ENCODE results near the gene ZMYND12. TPM values are rescaled to one million over a fixed set of nuclear protein-coding genes. Genes with fewer than 3 reads are reported as not detected.

The ZMYND12 gene
- total RNA-seq, 2 experiments from 2014 or later: not detected

- no peak overlapping the region for H3K27ac ChIP-seq (ENCODE audit: low read depth, low read length, poor library complexity, severe bottlenecking)
- intact Hi-C loops (cut with micrococcal nuclease; ENCODE audit: unreplicated experiment): no loop called here
- no peaks in the 10 kb centered on the region for H3K9me3 ChIP-seq (ENCODE audit: low read length)
- no peaks in the 10 kb centered on the region for H3K79me2 ChIP-seq (ENCODE audit: insufficient read depth, low read depth, low read length)
- POLR2A ChIA-PET: no interaction called here
- BruUV-seq (replicated peaks): no TSS peak
- H3K9me2 ChIP-seq (ENCODE audit: insufficient read depth, low read length): no peaks in the 10 kb centered on the region
- no peaks in the 10 kb centered on the region for H4K20me1 ChIP-seq (ENCODE audit: insufficient read depth, low read length)
- CTCF ChIA-PET (ENCODE audit: unreplicated experiment): no interaction called here
- H3K4me1 ChIP-seq (ENCODE audit: insufficient read depth, low read length, poor library complexity, severe bottlenecking): no peaks in the 10 kb centered on the region
- TF ChIP-seq CTCF (conservative IDR thresholded peaks at IDR 0.05; ENCODE audit: low read length): no peak
- no peak for TF ChIP-seq EZH2phosphoT487 (IDR thresholded peaks at IDR 0.05; ENCODE audit: borderline replicate concordance, low read depth, low read length)
- H3K4me3 ChIP-seq (ENCODE audit: low read depth, low read length, poor library complexity, severe bottlenecking): no peak overlapping the region
- no peaks in the 10 kb centered on the region for H3K36me3 ChIP-seq (ENCODE audit: insufficient read depth, low read length)
- no peak for DNase-seq (ENCODE audit: low spot score)
- H2AFZ ChIP-seq (ENCODE audit: low read length): no peak overlapping the region
- H3K4me2 ChIP-seq (ENCODE audit: low read length): no peak overlapping the region
Measured at GRCh38 chr1:42392255-42392654, 63.6 kb downstream of the ZMYND12 start.

- CTCF ChIA-PET (ENCODE audit: unreplicated experiment): interaction anchor here (0.6 kb wide), 1 partner anchor 265 kb away, joined by 3 read pairs; no protein-coding TSS in a partner anchor
- Histone ChIP-seq H3K36me3 (ENCODE audit: insufficient read depth, low read length) (no peaks in the 10 kb centered on the region), H4K20me1 (ENCODE audit: insufficient read depth, low read length) (no peaks in the 10 kb centered on the region), H2AFZ (ENCODE audit: low read length) (no peak overlapping the region), H3K27ac (ENCODE audit: low read depth, low read length, poor library complexity, severe bottlenecking) (no peak overlapping the region), H3K79me2 (ENCODE audit: insufficient read depth, low read depth, low read length) (no peaks in the 10 kb centered on the region), H3K9me3 (ENCODE audit: low read length) (no peaks in the 10 kb centered on the region), H3K4me2 (ENCODE audit: low read length) (no peak overlapping the region), H3K9me2 (ENCODE audit: insufficient read depth, low read length) (no peaks in the 10 kb centered on the region), H3K4me3 (ENCODE audit: low read depth, low read length, poor library complexity, severe bottlenecking) (no peak overlapping the region), H3K4me1 (ENCODE audit: insufficient read depth, low read length, poor library complexity, severe bottlenecking) (no peaks in the 10 kb centered on the region)
- DNase-seq (ENCODE audit: low spot score): no peak
- intact Hi-C loops (cut with micrococcal nuclease; ENCODE audit: unreplicated experiment): no loop called here
- no peak for TF ChIP-seq CTCF (conservative IDR thresholded peaks at IDR 0.05; ENCODE audit: low read length)
- BruUV-seq (replicated peaks): no TSS peak
- POLR2A ChIA-PET: no interaction called here
Measured at GRCh38 chr1:42386051-42386450, 69.8 kb downstream of the ZMYND12 start.

- intact Hi-C loops (cut with micrococcal nuclease; ENCODE audit: unreplicated experiment): no loop called here
- H3K4me1 ChIP-seq (ENCODE audit: insufficient read depth, low read length, poor library complexity, severe bottlenecking): no peaks in the 10 kb centered on the region
- POLR2A ChIA-PET: interaction anchor here (0.7 kb wide), 1 partner anchor 411 kb away, joined by 3 read pairs; no protein-coding TSS in a partner anchor
Measured at GRCh38 chr1:42385283-42385682, 70.5 kb downstream of the ZMYND12 start.

More at GRCh38 chr1:42385283-42385682, 70.5 kb downstream of the ZMYND12 start:
- H4K20me1 ChIP-seq (ENCODE audit: insufficient read depth, low read length): no peaks in the 10 kb centered on the region
- CTCF ChIA-PET (ENCODE audit: unreplicated experiment): no interaction called here
- H3K4me3 ChIP-seq (ENCODE audit: low read depth, low read length, poor library complexity, severe bottlenecking): no peak overlapping the region
- H3K79me2 ChIP-seq (ENCODE audit: insufficient read depth, low read depth, low read length): no peaks in the 10 kb centered on the region
- no TSS peak for BruUV-seq (replicated peaks)
- H3K36me3 ChIP-seq (ENCODE audit: insufficient read depth, low read length): no peaks in the 10 kb centered on the region
- no peak for TF ChIP-seq CTCF (conservative IDR thresholded peaks at IDR 0.05; ENCODE audit: low read length)
- no peak for TF ChIP-seq EZH2phosphoT487 (IDR thresholded peaks at IDR 0.05; ENCODE audit: borderline replicate concordance, low read depth, low read length)
- no peaks in the 10 kb centered on the region for H3K9me3 ChIP-seq (ENCODE audit: low read length)
- H3K4me2 ChIP-seq (ENCODE audit: low read length): no peak overlapping the region
- no peak overlapping the region for H2AFZ ChIP-seq (ENCODE audit: low read length)
- no peaks in the 10 kb centered on the region for H3K9me2 ChIP-seq (ENCODE audit: insufficient read depth, low read length)
- no peak for DNase-seq (ENCODE audit: low spot score)
- H3K27ac ChIP-seq (ENCODE audit: low read depth, low read length, poor library complexity, severe bottlenecking): no peak overlapping the region

Data from OCI-LY7 (cell line).